Measurements from ENCODE around the gene DHX15. TPM values are rescaled to one million over a fixed set of nuclear protein-coding genes. Genes with fewer than 3 reads are reported as not detected.
A peak's percentile ranks its signal among the peaks of the same experiment; 100 is the strongest.

The DHX15 gene
- polyA plus RNA-seq (ENCODE audit: insufficient read length in 4 of 4): 100 to 1,000 TPM; 207 to 280 (median 240) TPM

GRCh38 chr4:24584211-24584850 is at the start of gene DHX15:
DHX15 (minus strand) TSS chr4:24584554; CDS start chr4:24584393, 161 bp downstream.
- DNase-seq (ENCODE audit: low read depth in 4 of 4, low spot score in 2 of 4): peak; percentile 89 to 94 (median 94)

DNA sequence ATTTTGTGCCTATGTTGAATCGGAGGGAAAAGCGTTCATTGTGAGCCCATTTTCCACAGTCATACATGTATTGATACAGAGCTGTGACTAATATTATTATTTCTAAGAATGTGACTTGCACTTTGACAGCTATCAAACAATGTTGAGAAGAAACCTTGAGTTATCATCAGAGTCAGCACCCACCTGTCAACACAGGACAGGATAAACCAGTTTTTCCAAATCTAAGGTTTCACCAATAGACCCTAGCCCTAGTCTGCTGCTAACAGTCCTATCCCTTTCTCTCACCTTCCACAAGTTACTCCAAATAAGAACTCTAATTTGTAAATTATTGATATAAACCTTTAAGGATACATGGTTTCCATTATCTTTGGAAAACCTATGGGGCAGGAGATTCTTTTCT is 47.7 kb upstream of the DHX15 start:
- DNase-seq (ENCODE audit: low read depth in 4 of 4, low spot score in 2 of 4): no peak

- DNase-seq (ENCODE audit: low read depth in 4 of 4, low spot score in 2 of 4): no peak
Measured at GRCh38 chr4:24630937-24631336, 46.6 kb upstream of the DHX15 start.

DNA sequence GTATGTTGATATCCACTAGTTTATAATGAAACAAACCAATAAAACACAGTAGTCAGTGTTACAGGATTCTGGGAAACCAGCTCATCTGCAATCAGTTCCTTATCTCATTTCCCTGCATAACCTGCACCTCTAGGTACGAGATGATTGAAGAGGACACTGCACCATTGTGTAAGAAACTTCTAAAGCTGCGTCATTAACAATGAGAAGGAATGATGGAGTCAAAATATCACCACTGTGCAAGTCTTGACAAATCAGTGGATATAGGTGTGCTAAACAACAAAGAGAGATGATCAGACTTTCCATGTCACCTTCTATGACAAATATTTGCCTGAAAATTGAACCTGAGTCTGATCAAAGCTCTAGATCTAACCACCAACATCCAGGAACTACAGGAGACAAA is 40.7 kb upstream of the DHX15 start:
- DNase-seq (ENCODE audit: low read depth in 4 of 4, low spot score in 2 of 4): no peak

- no peak for DNase-seq (ENCODE audit: low read depth in 4 of 4, low spot score in 2 of 4)
Measured at GRCh38 chr4:24624381-24624780, 40.0 kb upstream of the DHX15 start.

- no peak for DNase-seq (ENCODE audit: low read depth in 4 of 4, low spot score in 2 of 4)
Measured at GRCh38 chr4:24622146-24622834, 37.9 kb upstream of the DHX15 start.

GRCh38 chr4:24615977-24616376 is 31.6 kb upstream of the DHX15 start:
- no peak for DNase-seq (ENCODE audit: low read depth in 4 of 4, low spot score in 2 of 4)

- no peak for DNase-seq (ENCODE audit: low read depth in 4 of 4, low spot score in 2 of 4)
Measured at GRCh38 chr4:24614881-24615280, 30.5 kb upstream of the DHX15 start.

- DNase-seq (ENCODE audit: low read depth in 4 of 4, low spot score in 2 of 4): no peak
Measured at GRCh38 chr4:24613502-24613901, 29.1 kb upstream of the DHX15 start.

DNA sequence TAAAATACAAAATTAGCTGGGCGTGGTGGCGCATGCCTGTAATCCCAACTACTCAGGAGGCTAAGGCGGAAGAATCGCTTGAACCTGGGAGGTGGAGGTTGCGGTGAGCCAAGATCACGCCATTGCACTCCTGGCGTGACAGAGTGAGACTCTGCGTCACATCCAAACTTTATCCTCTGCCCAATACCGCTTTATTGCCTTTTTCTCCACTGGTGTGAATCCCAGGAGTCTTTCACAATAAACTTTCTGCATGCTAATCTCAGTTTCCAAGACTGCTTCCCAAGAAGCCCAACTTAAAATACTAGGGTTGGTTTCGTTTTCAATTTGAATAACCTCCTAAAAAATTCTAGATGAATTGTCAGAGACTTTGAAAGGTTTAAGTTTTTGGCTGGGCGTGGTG is 27.2 kb upstream of the DHX15 start:
- no peak for DNase-seq (ENCODE audit: low read depth in 4 of 4, low spot score in 2 of 4)

- peak in 1 of 4 donors; percentile 48 for DNase-seq (ENCODE audit: low read depth in 4 of 4, low spot score in 2 of 4)
Measured at GRCh38 chr4:24607334-24607733, 23.0 kb upstream of the DHX15 start.

DNA sequence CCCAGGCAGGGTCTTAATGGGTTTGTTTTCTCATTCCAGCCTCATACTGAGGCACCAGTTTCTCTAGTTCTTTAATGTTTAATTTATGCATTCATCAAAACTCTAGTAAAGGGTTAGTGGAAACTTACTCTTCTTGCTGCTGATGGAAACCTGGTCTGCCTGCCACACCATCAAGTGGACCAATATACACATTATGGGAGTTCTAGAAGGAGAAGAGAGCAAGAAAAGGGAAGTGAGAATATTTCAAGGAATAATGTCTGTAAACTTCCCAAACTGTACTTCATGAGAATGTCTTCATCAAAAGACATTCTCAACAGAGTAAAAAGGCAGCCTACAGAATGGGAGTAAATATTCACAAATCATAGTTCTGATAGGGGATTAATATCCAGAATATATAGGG is 20.9 kb upstream of the DHX15 start:
- no peak for DNase-seq (ENCODE audit: low read depth in 4 of 4, low spot score in 2 of 4)

GRCh38 chr4:24604558-24605214 is 20.3 kb upstream of the DHX15 start:
- DNase-seq (ENCODE audit: low read depth in 4 of 4, low spot score in 2 of 4): no peak

- DNase-seq (ENCODE audit: low read depth in 4 of 4, low spot score in 2 of 4): no peak
Measured at GRCh38 chr4:24603343-24603742, 19.0 kb upstream of the DHX15 start.

- DNase-seq (ENCODE audit: low read depth in 4 of 4, low spot score in 2 of 4): no peak
Measured at GRCh38 chr4:24601121-24601520, 16.8 kb upstream of the DHX15 start.

DNA sequence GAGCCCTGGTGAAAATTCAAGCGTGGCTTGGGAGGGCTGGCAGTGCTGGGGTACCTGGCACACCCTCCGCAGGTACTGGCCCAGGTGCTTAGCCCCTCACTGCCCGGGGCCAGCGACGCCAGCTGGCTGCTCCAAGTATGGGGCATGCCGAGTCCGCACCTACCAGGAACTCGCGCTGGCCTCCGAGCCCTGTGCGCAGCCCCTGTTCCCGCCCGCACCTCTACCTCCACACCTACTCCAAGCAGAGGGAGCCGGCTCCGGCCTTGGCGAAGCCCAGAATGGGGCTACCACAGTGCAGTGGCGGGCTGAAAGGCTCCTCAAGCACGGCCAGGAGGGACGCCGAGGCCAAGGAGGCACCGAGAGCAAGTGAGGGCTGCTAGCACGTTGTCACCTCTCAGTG is 14.9 kb upstream of the DHX15 start:
- DNase-seq (ENCODE audit: low read depth in 4 of 4, low spot score in 2 of 4): no peak

GRCh38 chr4:24598025-24598424 is 13.7 kb upstream of the DHX15 start:
- peak in 1 of 4 donors; percentile 41 for DNase-seq (ENCODE audit: low read depth in 4 of 4, low spot score in 2 of 4)

DNA sequence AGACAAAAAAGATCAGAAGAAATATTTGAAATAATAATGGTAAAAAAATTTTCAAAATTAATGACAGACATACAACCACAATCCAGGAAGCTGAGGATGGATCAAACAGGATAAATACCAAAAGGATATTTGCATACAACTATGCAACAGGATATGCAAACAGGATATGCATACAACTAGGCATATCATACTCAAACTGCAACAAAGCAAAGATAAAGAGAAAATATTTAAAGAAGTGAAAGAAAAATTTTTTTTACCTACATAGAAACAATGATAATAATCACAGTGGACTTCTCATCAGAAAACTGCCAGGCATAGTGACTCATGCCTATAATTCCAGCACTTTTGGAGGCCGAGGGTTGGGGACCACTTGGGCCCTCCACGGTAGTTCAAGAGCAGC is 11.3 kb upstream of the DHX15 start:
- DNase-seq (ENCODE audit: low read depth in 4 of 4, low spot score in 2 of 4): no peak

DNA sequence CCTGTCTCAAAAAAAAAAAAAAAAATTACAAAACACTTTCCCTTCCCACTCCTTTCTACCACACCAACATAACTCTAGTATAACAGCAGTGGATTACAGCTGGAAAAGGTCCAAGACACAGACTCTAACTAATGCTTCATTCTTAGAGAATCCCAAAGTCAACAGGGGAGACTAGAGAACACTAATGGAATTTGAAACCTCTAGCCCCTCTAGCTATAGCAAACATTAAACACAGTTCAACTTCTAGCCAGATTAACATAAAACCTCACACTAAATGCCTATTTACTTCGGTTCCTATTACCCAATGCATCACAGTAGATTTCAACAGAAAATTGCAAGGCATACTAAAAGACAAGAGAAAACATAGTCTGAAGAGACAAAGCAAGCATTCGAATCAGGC is 10.5 kb upstream of the DHX15 start:
- no peak for DNase-seq (ENCODE audit: low read depth in 4 of 4, low spot score in 2 of 4)

- no peak for DNase-seq (ENCODE audit: low read depth in 4 of 4, low spot score in 2 of 4)
Measured at GRCh38 chr4:24589448-24589847, 5.1 kb upstream of the DHX15 start.

DNA sequence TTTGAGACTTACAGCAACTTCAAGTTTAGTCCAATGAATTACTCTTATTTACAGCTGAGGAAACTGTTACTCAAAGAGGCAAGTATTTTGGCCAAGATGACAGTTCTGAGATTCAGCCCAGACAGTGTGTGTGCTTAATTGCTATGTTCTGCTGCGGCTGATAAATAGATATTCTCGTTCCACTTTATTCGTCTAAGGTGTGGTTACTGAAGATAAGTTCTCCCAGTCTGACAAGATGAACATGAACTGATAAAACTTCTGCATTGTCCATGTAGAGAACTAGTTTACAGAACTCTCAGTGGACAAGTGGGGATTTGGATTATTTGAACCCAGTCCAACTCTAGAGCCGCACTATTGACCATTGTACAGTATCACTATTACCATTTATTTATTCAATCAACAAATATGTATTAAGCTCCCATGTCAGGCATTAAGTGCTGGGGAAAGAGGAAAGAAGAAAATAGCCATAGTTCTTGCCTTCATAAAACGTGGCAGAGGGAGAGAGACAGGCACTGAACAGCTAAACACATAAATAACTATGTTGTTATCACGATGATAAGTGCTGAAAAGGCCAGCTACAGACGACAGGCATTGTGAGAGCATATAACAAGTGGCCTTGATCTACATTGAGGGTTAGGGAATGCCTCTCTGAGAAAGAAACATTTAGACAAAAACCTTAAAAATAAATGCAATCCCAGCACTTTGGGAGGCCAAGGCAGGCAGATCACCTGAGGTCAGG is 4.0 kb upstream of the DHX15 start:
- no peak for DNase-seq (ENCODE audit: low read depth in 4 of 4, low spot score in 2 of 4)

Data from left renal cortex interstitium (tissue), 4 donors.